Measurements from ENCODE around the gene AMDHD2. TPM values are rescaled to one million over a fixed set of nuclear protein-coding genes. Genes with fewer than 3 reads are reported as not detected.
A peak's percentile ranks its signal among the peaks of the same experiment; 100 is the strongest.

AMDHD2 gene
- total RNA-seq, 2 experiments from 2014 or later, result 52.5 to 54.2 TPM

- DNase-seq, result no peak
- Mint-ChIP-seq H3K4me3 (no peak overlapping the region), H3K27me3 (no peaks in the 10 kb centered on the region), H3K4me1 (no peaks in the 10 kb centered on the region), H3K27ac (no peak overlapping the region), H3K36me3 (peaks cover 2% of the 10 kb centered on the region), H3K9me3 (ENCODE audit: low read depth) (no peaks in the 10 kb centered on the region)
- CTCF ChIA-PET, result interaction anchor here (1.2 kb wide), 1 partner anchor 10 kb away, joined by 4 read pairs; no protein-coding TSS in a partner anchor
- ATAC-seq, result no peak
Measured at GRCh38 chr16:2497695-2498484, 22.3 kb upstream of the AMDHD2 start.

- CTCF ChIA-PET, result interaction anchor here (1.2 kb wide), 1 partner anchor 10 kb away, joined by 4 read pairs; no protein-coding TSS in a partner anchor
- Mint-ChIP-seq H3K27ac (no peak overlapping the region), H3K9me3 (ENCODE audit: low read depth) (no peaks in the 10 kb centered on the region), H3K27me3 (no peaks in the 10 kb centered on the region), H3K36me3 (peaks cover 2% of the 10 kb centered on the region), H3K4me3 (no peak overlapping the region), H3K4me1 (no peaks in the 10 kb centered on the region)
- ATAC-seq, result no peak
- DNase-seq, result no peak
Measured at GRCh38 chr16:2498531-2499253, 21.5 kb upstream of the AMDHD2 start.

- ATAC-seq (no peak), DNase-seq (no peak)
- H3K36me3 Mint-ChIP-seq, result peaks cover 2% of the 10 kb centered on the region
- no peaks in the 10 kb centered on the region for H3K4me1 Mint-ChIP-seq
- no peaks in the 10 kb centered on the region for H3K9me3 Mint-ChIP-seq (ENCODE audit: low read depth)
- H3K27ac Mint-ChIP-seq, result no peak overlapping the region
- CTCF ChIA-PET, result interaction anchor here (1.2 to 2.5 kb wide), 4 partner anchors 13 to 248 kb away, joined by 3 to 14 read pairs (median 11); partner anchors contain the start of genes ECI1 and TEDC2
- no peaks in the 10 kb centered on the region for H3K27me3 Mint-ChIP-seq
- no peak overlapping the region for H3K4me3 Mint-ChIP-seq
Measured at GRCh38 chr16:2499454-2499853, 20.7 kb upstream of the AMDHD2 start.

GRCh38 chr16:2499890-2500429, 20.2 kb upstream of the AMDHD2 start:
- no peak overlapping the region for H3K27ac Mint-ChIP-seq

GRCh38 chr16:2500430-2500917, 19.7 kb upstream of the AMDHD2 start:
- H3K9me3 Mint-ChIP-seq (ENCODE audit: low read depth), result no peaks in the 10 kb centered on the region
- H3K4me1 Mint-ChIP-seq, result no peaks in the 10 kb centered on the region
- peaks cover 2% of the 10 kb centered on the region for H3K36me3 Mint-ChIP-seq

More at GRCh38 chr16:2499890-2500429, 20.2 kb upstream of the AMDHD2 start:
- ATAC-seq (no peak), DNase-seq (no peak)
- H3K4me3 Mint-ChIP-seq, result no peak overlapping the region
- H3K36me3 Mint-ChIP-seq, result peaks cover 2% of the 10 kb centered on the region
- H3K27me3 Mint-ChIP-seq, result no peaks in the 10 kb centered on the region
- no peaks in the 10 kb centered on the region for H3K4me1 Mint-ChIP-seq
- CTCF ChIA-PET, result interaction anchor here (1.2 to 2.5 kb wide), 9 partner anchors 10 to 249 kb away, joined by 3 to 14 read pairs (median 10); partner anchors contain the start of genes ECI1 and TEDC2
- H3K9me3 Mint-ChIP-seq (ENCODE audit: low read depth), result no peaks in the 10 kb centered on the region

GRCh38 chr16:2500918-2501750, 19.0 kb upstream of the AMDHD2 start:
- CTCF ChIA-PET, result interaction anchor here (0.6 to 2.5 kb wide), 42 partner anchors 10 to 489 kb away, joined by 3 to 16 read pairs (median 5); partner anchors contain the start of genes ABCA3, AMDHD2, ATP6V0C and CCNF
- no peak overlapping the region for H3K27ac Mint-ChIP-seq
- H3K27me3 Mint-ChIP-seq, result no peaks in the 10 kb centered on the region
- no peaks in the 10 kb centered on the region for H3K9me3 Mint-ChIP-seq (ENCODE audit: low read depth)
- ATAC-seq, result peak; percentile 98
- DNase-seq, result peak; percentile 84
- H3K36me3 Mint-ChIP-seq, result peaks cover 2% of the 10 kb centered on the region
- no peak overlapping the region for H3K4me3 Mint-ChIP-seq
- H3K4me1 Mint-ChIP-seq, result no peaks in the 10 kb centered on the region

More at GRCh38 chr16:2500430-2500917, 19.7 kb upstream of the AMDHD2 start:
- Mint-ChIP-seq H3K4me3 (no peak overlapping the region), H3K27me3 (no peaks in the 10 kb centered on the region), H3K27ac (no peak overlapping the region)
- peak; percentile 6 for ATAC-seq
- CTCF ChIA-PET, result interaction anchor here (0.6 to 2.5 kb wide), 34 partner anchors 11 to 427 kb away, joined by 3 to 16 read pairs (median 5); partner anchors contain the start of genes ABCA3, AMDHD2, ATP6V0C and CCNF
- no peak for DNase-seq

GRCh38 chr16:2501946-2502895, 17.9 kb upstream of the AMDHD2 start:
- DNase-seq (no peak), ATAC-seq (no peak)
- H3K4me1 Mint-ChIP-seq, result peaks cover 2% of the 10 kb centered on the region
- H3K36me3 Mint-ChIP-seq, result peaks cover 2% of the 10 kb centered on the region
- H3K27me3 Mint-ChIP-seq, result no peaks in the 10 kb centered on the region
- no peak overlapping the region for H3K4me3 Mint-ChIP-seq
- no peaks in the 10 kb centered on the region for H3K9me3 Mint-ChIP-seq (ENCODE audit: low read depth)
- no peak overlapping the region for H3K27ac Mint-ChIP-seq
- CTCF ChIA-PET, result interaction anchor here (0.6 to 2.5 kb wide), 33 partner anchors 9 to 490 kb away, joined by 3 to 16 read pairs (median 5); partner anchors contain the start of genes ABCA3, AMDHD2, ATP6V0C and ECI1

- Mint-ChIP-seq H3K4me3 (no peak overlapping the region), H3K27ac (no peak overlapping the region), H3K27me3 (no peaks in the 10 kb centered on the region), H3K9me3 (ENCODE audit: low read depth) (no peaks in the 10 kb centered on the region), H3K4me1 (peaks cover 8% of the 10 kb centered on the region), H3K36me3 (no peaks in the 10 kb centered on the region)
- no peak for ATAC-seq
- CTCF ChIA-PET, result interaction anchor here (1.3 kb wide), 1 partner anchor 311 kb away, joined by 3 read pairs; no protein-coding TSS in a partner anchor
- no peak for DNase-seq
Measured at GRCh38 chr16:2505695-2506094, 14.5 kb upstream of the AMDHD2 start.

GRCh38 chr16:2507052-2507659, 13.0 kb upstream of the AMDHD2 start:
- ATAC-seq, result peak; percentile 66

GRCh38 chr16:2507665-2508064, 12.5 kb upstream of the AMDHD2 start:
- no peak for ATAC-seq

More at GRCh38 chr16:2507052-2507659, 13.0 kb upstream of the AMDHD2 start:
- peaks cover 8% of the 10 kb centered on the region for H3K4me1 Mint-ChIP-seq
- DNase-seq, result no peak
- H3K36me3 Mint-ChIP-seq, result no peaks in the 10 kb centered on the region
- no peaks in the 10 kb centered on the region for H3K9me3 Mint-ChIP-seq (ENCODE audit: low read depth)
- H3K27me3 Mint-ChIP-seq, result no peaks in the 10 kb centered on the region
- CTCF ChIA-PET, result interaction anchor here (1.5 kb wide), 1 partner anchor 256 kb away, joined by 4 read pairs; the partner anchor contains the start of gene ECI1
- H3K4me3 Mint-ChIP-seq, result no peak overlapping the region
- H3K27ac Mint-ChIP-seq, result no peak overlapping the region

GRCh38 chr16:2508722-2509400, 11.3 kb upstream of the AMDHD2 start:
- Mint-ChIP-seq H3K36me3 (no peaks in the 10 kb centered on the region), H3K27ac (no peak overlapping the region), H3K27me3 (no peaks in the 10 kb centered on the region), H3K9me3 (ENCODE audit: low read depth) (no peaks in the 10 kb centered on the region), H3K4me3 (no peak overlapping the region), H3K4me1 (peaks cover 19% of the 10 kb centered on the region)
- no peak for ATAC-seq
- CTCF ChIA-PET, result no interaction called here
- no peak for DNase-seq

More at GRCh38 chr16:2507665-2508064, 12.5 kb upstream of the AMDHD2 start:
- DNase-seq, result no peak
- Mint-ChIP-seq H3K4me1 (peaks cover 11% of the 10 kb centered on the region), H3K36me3 (no peaks in the 10 kb centered on the region), H3K27ac (no peak overlapping the region), H3K27me3 (no peaks in the 10 kb centered on the region), H3K9me3 (ENCODE audit: low read depth) (no peaks in the 10 kb centered on the region), H3K4me3 (no peak overlapping the region)
- CTCF ChIA-PET, result interaction anchor here (1.5 kb wide), 1 partner anchor 257 kb away, joined by 4 read pairs; the partner anchor contains the start of gene ECI1
